Skeletal muscle satellite cell (primary cell): ENCODE measurements around the gene PPM1G.
A peak's percentile ranks its signal among the peaks of the same experiment; 100 is the strongest.
"Not testable (repeated sequence)": the region's sequence is repeated elsewhere in the genome, so short reads cannot be mapped to it uniquely, and the experiment has no call there.

ENCODE experiments used
- H3K27me3 ChIP-seq: 2 replicates; pipeline ENCODE4 v1.7.0; 2013; ENCODE audit warnings: low read length; ENCODE audit not compliant: control insufficient read depth, insufficient read depth
- H3K36me3 ChIP-seq: 2 replicates; pipeline ENCODE4 v1.7.0; 2013; ENCODE audit warnings: mild to moderate bottlenecking, control low read depth, low read length; ENCODE audit not compliant: insufficient read depth
- H3K4me1 ChIP-seq: 2 replicates; pipeline ENCODE4 v1.7.0; 2013; ENCODE audit warnings: low read length; ENCODE audit not compliant: control insufficient read depth, insufficient read depth
- H3K4me2 ChIP-seq: 2 replicates; pipeline ENCODE4 v1.7.0; 2013; ENCODE audit warnings: mild to moderate bottlenecking, low read length
- H3K4me3 ChIP-seq: 2 replicates; pipeline ENCODE4 v1.7.0; 2013; ENCODE audit warnings: low read length
- H3K9ac ChIP-seq: 2 replicates; pipeline ENCODE4 v1.7.0; 2013; ENCODE audit warnings: mild to moderate bottlenecking, low read depth, low read length, moderate library complexity
- H3K9me3 ChIP-seq: replicated peaks from 2 replicates; pipeline ENCODE4 v1.7.0; 2013; ENCODE audit warnings: mild to moderate bottlenecking, control low read depth, low read length

Gene PPM1G

DNA sequence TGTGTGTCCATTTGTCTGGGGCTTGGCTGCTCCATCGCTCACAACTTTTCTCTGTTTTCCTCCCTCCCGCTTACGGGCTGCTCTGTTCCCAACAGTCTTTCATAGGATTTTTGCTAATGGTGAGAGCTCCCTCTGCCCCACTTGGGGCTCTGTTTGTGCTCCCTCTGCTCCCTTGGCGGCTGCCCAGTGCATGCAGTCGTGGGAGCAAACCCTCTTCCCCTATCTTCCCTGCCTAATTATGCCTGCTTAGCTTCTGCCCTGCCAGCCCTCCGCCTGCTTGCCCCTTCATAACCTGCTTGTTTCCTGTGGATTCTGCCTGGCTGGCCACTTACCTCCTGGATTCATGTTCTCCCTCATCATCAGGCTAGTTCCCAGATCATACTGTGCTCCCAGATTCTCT is 26.2 kb upstream of the PPM1G start:
- H3K4me1 ChIP-seq, result peaks cover 9% of the 10 kb centered on the region
- no peaks in the 10 kb centered on the region for H3K27me3 ChIP-seq
- H3K4me3 ChIP-seq, result no peak overlapping the region
- peaks cover 69% of the 10 kb centered on the region for H3K36me3 ChIP-seq
- no peaks in the 10 kb centered on the region for H3K9me3 ChIP-seq
- no peak overlapping the region for H3K4me2 ChIP-seq
- H3K9ac ChIP-seq, result no peak overlapping the region

GRCh38 chr2:27431395-27431794 is 22.0 kb upstream of the PPM1G start:
- Histone ChIP-seq H3K9ac (no peak overlapping the region), H3K9me3 (no peaks in the 10 kb centered on the region), H3K4me1 (peaks cover 18% of the 10 kb centered on the region), H3K27me3 (no peaks in the 10 kb centered on the region), H3K4me2 (peak overlapping the region; percentile 15), H3K4me3 (no peak overlapping the region), H3K36me3 (peaks cover 35% of the 10 kb centered on the region)

DNA sequence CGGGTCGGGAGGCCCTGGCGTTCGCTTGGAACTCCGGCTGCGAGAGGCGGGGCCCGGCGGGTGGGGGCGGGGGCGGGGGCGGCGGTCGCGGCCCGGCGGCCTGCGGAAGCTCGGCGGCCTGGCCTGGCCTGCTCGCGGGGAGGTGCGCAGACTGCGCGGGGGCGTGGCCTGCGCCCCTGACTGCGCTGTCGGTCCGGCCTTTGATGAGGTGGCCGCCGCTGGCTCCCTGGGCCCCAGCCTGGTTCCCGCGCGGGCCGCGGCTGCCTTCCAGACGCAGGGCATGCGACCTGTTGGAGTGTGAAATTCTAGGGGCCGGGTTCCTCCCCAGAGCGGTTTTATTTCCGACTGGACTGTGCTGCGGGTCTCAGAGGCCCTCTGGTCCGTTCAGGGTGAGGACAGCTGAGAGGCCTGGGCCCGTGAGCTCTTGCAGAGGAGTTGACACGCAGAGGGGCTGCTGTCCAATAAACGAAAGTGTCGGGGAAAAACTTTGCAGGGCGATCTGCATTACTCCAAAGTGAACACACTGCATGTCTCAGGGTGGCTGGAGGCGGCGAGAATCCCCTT is 19.7 kb upstream of the PPM1G start:
- peaks cover 12% of the 10 kb centered on the region for H3K36me3 ChIP-seq
- H3K4me2 ChIP-seq, result peak overlapping the region; percentile 95
- no peaks in the 10 kb centered on the region for H3K27me3 ChIP-seq
- H3K9me3 ChIP-seq, result no peaks in the 10 kb centered on the region
- peak overlapping the region; percentile 91 for H3K4me3 ChIP-seq
- peaks cover 18% of the 10 kb centered on the region for H3K4me1 ChIP-seq
- peak overlapping the region; percentile 98 for H3K9ac ChIP-seq

- no peaks in the 10 kb centered on the region for H3K27me3 ChIP-seq
- peak within 1 kb of the TSS; percentile 95 for H3K4me2 ChIP-seq
- H3K9me3 ChIP-seq, result no peaks in the 10 kb centered on the region
- H3K36me3 ChIP-seq, result peaks cover 5% of the 10 kb centered on the region
- peak within 1 kb of the TSS; percentile 91 for H3K4me3 ChIP-seq
- peaks cover 18% of the 10 kb centered on the region for H3K4me1 ChIP-seq
- peak within 1 kb of the TSS; percentile 98 for H3K9ac ChIP-seq
Measured at GRCh38 chr2:27428213-27428977, 19.0 kb upstream of the PPM1G start, which contains the start of gene NRBP1. TSS of gene NRBP1 (plus strand) at chr2:27428631. CDS start at chr2:27433274, 4,643 bp downstream.

- Histone ChIP-seq H3K4me3 (peak overlapping the region; percentile 91), H3K9ac (peak overlapping the region; percentile 98), H3K27me3 (no peaks in the 10 kb centered on the region), H3K4me1 (peaks cover 18% of the 10 kb centered on the region), H3K36me3 (no peaks in the 10 kb centered on the region), H3K4me2 (peak overlapping the region; percentile 76), H3K9me3 (no peaks in the 10 kb centered on the region)
Measured at GRCh38 chr2:27427863-27428212, 18.4 kb upstream of the PPM1G start.

GRCh38 chr2:27425039-27425438 is 15.6 kb upstream of the PPM1G start:
- not testable (repeated sequence) for H3K9me3 ChIP-seq, H3K27me3 ChIP-seq, H3K4me1 ChIP-seq, H3K4me3 ChIP-seq, H3K36me3 ChIP-seq, H3K4me2 ChIP-seq, H3K9ac ChIP-seq

GRCh38 chr2:27422958-27423357 is 13.6 kb upstream of the PPM1G start:
- Histone ChIP-seq H3K9me3 (no peaks in the 10 kb centered on the region), H3K27me3 (no peaks in the 10 kb centered on the region), H3K36me3 (no peaks in the 10 kb centered on the region), H3K4me3 (no peak overlapping the region), H3K9ac (no peak overlapping the region), H3K4me1 (no peaks in the 10 kb centered on the region), H3K4me2 (no peak overlapping the region)

DNA sequence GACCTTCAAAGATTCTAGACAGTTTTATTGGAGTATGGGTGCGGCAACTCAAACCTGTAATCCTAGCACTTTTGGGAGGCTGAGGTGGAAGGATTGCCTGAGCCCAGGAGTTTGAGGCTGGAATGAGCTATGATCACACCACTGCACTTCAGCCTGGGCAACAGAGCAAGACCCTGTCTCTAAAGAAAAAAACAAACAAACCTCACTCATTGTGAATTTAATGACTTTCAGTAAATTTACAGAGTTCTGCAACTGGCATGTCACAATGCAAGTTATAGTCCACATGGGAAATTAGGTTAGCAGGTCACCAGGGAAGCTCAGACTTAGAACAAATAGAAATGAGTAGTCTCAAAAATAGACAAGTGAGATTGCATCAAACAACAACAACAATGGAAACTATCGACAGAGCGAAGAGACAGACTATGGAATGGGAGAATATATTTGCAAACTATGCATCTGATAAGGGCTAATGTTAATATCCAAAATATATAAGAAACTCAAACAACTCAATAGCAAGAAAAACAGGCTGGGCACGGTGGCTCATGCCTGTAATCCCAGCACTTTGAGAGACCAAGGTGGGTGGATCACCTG is 12.4 kb upstream of the PPM1G start:
- Histone ChIP-seq H3K27me3 (no peaks in the 10 kb centered on the region), H3K4me1 (no peaks in the 10 kb centered on the region), H3K9ac (no peak overlapping the region), H3K36me3 (no peaks in the 10 kb centered on the region), H3K4me2 (no peak overlapping the region), H3K4me3 (no peak overlapping the region), H3K9me3 (no peaks in the 10 kb centered on the region)

- no peaks in the 10 kb centered on the region for H3K36me3 ChIP-seq
- H3K9ac ChIP-seq, result no peak overlapping the region
- H3K4me1 ChIP-seq, result no peaks in the 10 kb centered on the region
- H3K4me2 ChIP-seq, result no peak overlapping the region
- no peaks in the 10 kb centered on the region for H3K9me3 ChIP-seq
- H3K4me3 ChIP-seq, result no peak overlapping the region
- H3K27me3 ChIP-seq, result no peaks in the 10 kb centered on the region
Measured at GRCh38 chr2:27420996-27421395, 11.6 kb upstream of the PPM1G start.

- no peaks in the 10 kb centered on the region for H3K36me3 ChIP-seq
- no peaks in the 10 kb centered on the region for H3K27me3 ChIP-seq
- H3K4me2 ChIP-seq, result no peak overlapping the region
- no peaks in the 10 kb centered on the region for H3K9me3 ChIP-seq
- H3K9ac ChIP-seq, result no peak overlapping the region
- H3K4me1 ChIP-seq, result no peaks in the 10 kb centered on the region
- no peak overlapping the region for H3K4me3 ChIP-seq
Measured at GRCh38 chr2:27416151-27416550, 6.8 kb upstream of the PPM1G start.

- no peaks in the 10 kb centered on the region for H3K27me3 ChIP-seq
- H3K36me3 ChIP-seq, result peaks cover under 1% of the 10 kb centered on the region
- H3K4me1 ChIP-seq, result peaks cover 16% of the 10 kb centered on the region
- H3K9ac ChIP-seq, result no peak overlapping the region
- no peak overlapping the region for H3K4me2 ChIP-seq
- H3K4me3 ChIP-seq, result no peak overlapping the region
- no peaks in the 10 kb centered on the region for H3K9me3 ChIP-seq
Measured at GRCh38 chr2:27412419-27413152, 3.2 kb upstream of the PPM1G start.
